Neuronal stem cell (in vitro differentiated cells): ENCODE measurements around the gene WDR5.
A peak's percentile ranks its signal among the peaks of the same experiment; 100 is the strongest.

Experiments
- DNase-seq: peaks from one replicate; pipeline ENCODE4 v3.0.0-alpha.2; 2013; ENCODE audit warnings: low spot score
- H2AFZ ChIP-seq: one replicate; pipeline ENCODE4 v1.6.1; 2013; ENCODE audit warnings: mild to moderate bottlenecking, low read length, inconsistent platforms
- H2AK5ac ChIP-seq: 2 replicates; pipeline ENCODE4 v1.6.1; 2013; ENCODE audit warnings: low read depth, mild to moderate bottlenecking, inconsistent platforms, low read length, moderate library complexity, mixed read lengths
- H2BK120ac ChIP-seq: 2 replicates; pipeline ENCODE4 v1.6.1; 2013; ENCODE audit warnings: low read depth, mild to moderate bottlenecking, inconsistent platforms, low read length, moderate library complexity, mixed read lengths
- H2BK12ac ChIP-seq: one replicate; pipeline ENCODE4 v1.6.1; 2013; ENCODE audit warnings: low read length, inconsistent platforms
- H2BK15ac ChIP-seq: 2 replicates; pipeline ENCODE4 v1.6.1; 2013; ENCODE audit warnings: mild to moderate bottlenecking, low read length, inconsistent platforms, mixed read lengths
- H2BK5ac ChIP-seq: one replicate; pipeline ENCODE4 v1.6.1; 2013; ENCODE audit warnings: inconsistent platforms, mild to moderate bottlenecking, low read length, moderate library complexity
- H3K14ac ChIP-seq: one replicate; pipeline ENCODE4 v1.6.1; 2013; ENCODE audit warnings: low read length, inconsistent platforms
- H3K18ac ChIP-seq: 2 replicates; pipeline ENCODE4 v1.6.1; 2013; ENCODE audit warnings: low read length, inconsistent platforms
- H3K23ac ChIP-seq: 2 replicates; pipeline ENCODE4 v1.6.1; 2013; ENCODE audit warnings: low read depth, mild to moderate bottlenecking, mixed read lengths, low read length, inconsistent platforms; ENCODE audit not compliant: poor library complexity
- H3K27ac ChIP-seq: replicated peaks from 3 replicates; pipeline ENCODE4 v1.5.1; 2013; ENCODE audit warnings: low read length, inconsistent platforms
- H3K27me3 ChIP-seq, 3 experiments: 2 replicates each; pipeline ENCODE4 v1.6.1; 2013; ENCODE audit warnings: low read length in 3 of 3, mild to moderate bottlenecking in 2 of 3, inconsistent platforms in 1 of 3, low read depth in 1 of 3, mixed read lengths in 1 of 3, moderate library complexity in 1 of 3; ENCODE audit not compliant: control insufficient read depth in 3 of 3, insufficient read depth in 3 of 3
- H3K36me3 ChIP-seq, 2 donors: replicated peaks in 1 of 2; 2 replicates each; pipeline ENCODE4 v1.6.1; 2013; ENCODE audit warnings: low read length in 2 of 2; ENCODE audit not compliant: control insufficient read depth in 2 of 2, insufficient read depth in 2 of 2
- H3K4ac ChIP-seq: 2 replicates; pipeline ENCODE4 v1.6.1; 2013; ENCODE audit warnings: inconsistent platforms, mild to moderate bottlenecking, low read length, moderate library complexity
- H3K4me1 ChIP-seq, 2 donors: 1 replicate in 1 of 2; 2 replicates in 1 of 2; pipeline ENCODE4 v1.6.1; 2013; ENCODE audit warnings: low read length in 2 of 2, low read depth in 1 of 2; ENCODE audit not compliant: control insufficient read depth in 2 of 2, insufficient read depth in 1 of 2
- H3K4me2 ChIP-seq: one replicate; pipeline ENCODE4 v1.6.1; 2013; ENCODE audit warnings: mild to moderate bottlenecking, low read length, inconsistent platforms; ENCODE audit not compliant: insufficient read depth, poor library complexity, severe bottlenecking
- H3K4me3 ChIP-seq, 2 donors: 2 replicates each; pipeline ENCODE4 v1.5.1; 2013; ENCODE audit warnings: low read length in 2 of 2, mild to moderate bottlenecking in 2 of 2, inconsistent platforms in 1 of 2, moderate library complexity in 1 of 2
- H3K79me1 ChIP-seq: one replicate; pipeline ENCODE4 v1.6.1; 2013; ENCODE audit warnings: low read depth, mild to moderate bottlenecking, inconsistent platforms, low read length, moderate library complexity
- H3K9ac ChIP-seq: one replicate; pipeline ENCODE4 v1.6.1; 2013; ENCODE audit warnings: mild to moderate bottlenecking, low read depth, low read length, inconsistent platforms; ENCODE audit not compliant: poor library complexity
- H3K9me3 ChIP-seq, 2 donors: replicated peaks in 1 of 2; 2 replicates each; pipeline versions ENCODE3 to v1.6.1; 2013; ENCODE audit warnings: low read length in 2 of 2, mild to moderate bottlenecking in 2 of 2, inconsistent platforms in 1 of 2, low read depth in 1 of 2, mixed read lengths in 1 of 2, moderate library complexity in 1 of 2; ENCODE audit not compliant: control insufficient read depth in 2 of 2, insufficient read depth in 1 of 2
- H4K8ac ChIP-seq: one replicate; pipeline ENCODE4 v1.6.1; 2013; ENCODE audit warnings: low read depth, mild to moderate bottlenecking, inconsistent platforms, low read length, moderate library complexity
- H4K91ac ChIP-seq: one replicate; pipeline ENCODE4 v1.6.1; 2013; ENCODE audit warnings: low read length, low read depth, mild to moderate bottlenecking, inconsistent platforms; ENCODE audit not compliant: poor library complexity
- WGBS, 2 donors: extraction: QIAGEN DNeasy Blood & Tissue Kit; methylation state at CpG; one replicate each; pipeline ENCODE4 v1.1.7; 2013; ENCODE audit warnings: missing lambda C conversion rate in 2 of 2, mixed read lengths in 1 of 2; ENCODE audit not compliant: insufficient read length in 2 of 2, insufficient replicate concordance in 1 of 2; ENCODE audit errors: extremely low coverage in 2 of 2; 5-methylcytosine and 5-hydroxymethylcytosine counted together

The WDR5 gene

GRCh38 chr9:134204991-134205578 is 69.2 kb downstream of the WDR5 start:
- H3K4me1 ChIP-seq = peaks cover 4 to 7% of the 10 kb centered on the region in 2 donors
- H3K4me3 ChIP-seq = no peak overlapping the region
- H2BK120ac ChIP-seq = no peak overlapping the region
- no peaks in the 10 kb centered on the region for H3K36me3 ChIP-seq
- peak overlapping the region; percentile 31 for H2AFZ ChIP-seq
- peak overlapping the region; percentile 3 for H2AK5ac ChIP-seq
- H3K18ac ChIP-seq = no peak overlapping the region
- peak overlapping the region; percentile 32 for H2BK15ac ChIP-seq
- no peak overlapping the region for H2BK12ac ChIP-seq
- no peak overlapping the region for H3K9ac ChIP-seq
- no peak for DNase-seq
- H3K79me1 ChIP-seq = no peaks in the 10 kb centered on the region
- no peak overlapping the region for H4K8ac ChIP-seq
- no peak overlapping the region for H2BK5ac ChIP-seq
- H3K9me3 ChIP-seq = no peaks in the 10 kb centered on the region
- no peak overlapping the region for H4K91ac ChIP-seq
- no peaks in the 10 kb centered on the region for H3K27me3 ChIP-seq
- WGBS, 2 donors = no CpG with 5 or more reads among the region's 15 CpGs
- no peak overlapping the region for H3K14ac ChIP-seq
- H3K4ac ChIP-seq = no peak overlapping the region
- H3K27ac ChIP-seq = no peak overlapping the region
- H3K23ac ChIP-seq = no peak overlapping the region
- no peak overlapping the region for H3K4me2 ChIP-seq

GRCh38 chr9:134205672-134206310 is 69.9 kb downstream of the WDR5 start:
- Histone ChIP-seq H3K9me3 (no peaks in the 10 kb centered on the region), H3K4ac (no peak overlapping the region), H3K27me3 (no peaks in the 10 kb centered on the region), H3K27ac (no peak overlapping the region), H2AFZ (no peak overlapping the region), H2BK120ac (no peak overlapping the region), H2AK5ac (no peak overlapping the region), H3K4me1 (peaks cover 4 to 7% of the 10 kb centered on the region in 2 donors), H3K4me3 (no peak overlapping the region), H4K91ac (no peak overlapping the region), H3K9ac (no peak overlapping the region), H2BK5ac (no peak overlapping the region), H2BK12ac (no peak overlapping the region), H3K18ac (no peak overlapping the region), H3K79me1 (no peaks in the 10 kb centered on the region), H3K4me2 (no peak overlapping the region), H3K36me3 (no peaks in the 10 kb centered on the region), H4K8ac (no peak overlapping the region), H3K23ac (no peak overlapping the region), H2BK15ac (no peak overlapping the region), H3K14ac (no peak overlapping the region)
- no peak for DNase-seq
- no CpG with 5 or more reads among the region's 24 CpGs for WGBS, 2 donors

DNA sequence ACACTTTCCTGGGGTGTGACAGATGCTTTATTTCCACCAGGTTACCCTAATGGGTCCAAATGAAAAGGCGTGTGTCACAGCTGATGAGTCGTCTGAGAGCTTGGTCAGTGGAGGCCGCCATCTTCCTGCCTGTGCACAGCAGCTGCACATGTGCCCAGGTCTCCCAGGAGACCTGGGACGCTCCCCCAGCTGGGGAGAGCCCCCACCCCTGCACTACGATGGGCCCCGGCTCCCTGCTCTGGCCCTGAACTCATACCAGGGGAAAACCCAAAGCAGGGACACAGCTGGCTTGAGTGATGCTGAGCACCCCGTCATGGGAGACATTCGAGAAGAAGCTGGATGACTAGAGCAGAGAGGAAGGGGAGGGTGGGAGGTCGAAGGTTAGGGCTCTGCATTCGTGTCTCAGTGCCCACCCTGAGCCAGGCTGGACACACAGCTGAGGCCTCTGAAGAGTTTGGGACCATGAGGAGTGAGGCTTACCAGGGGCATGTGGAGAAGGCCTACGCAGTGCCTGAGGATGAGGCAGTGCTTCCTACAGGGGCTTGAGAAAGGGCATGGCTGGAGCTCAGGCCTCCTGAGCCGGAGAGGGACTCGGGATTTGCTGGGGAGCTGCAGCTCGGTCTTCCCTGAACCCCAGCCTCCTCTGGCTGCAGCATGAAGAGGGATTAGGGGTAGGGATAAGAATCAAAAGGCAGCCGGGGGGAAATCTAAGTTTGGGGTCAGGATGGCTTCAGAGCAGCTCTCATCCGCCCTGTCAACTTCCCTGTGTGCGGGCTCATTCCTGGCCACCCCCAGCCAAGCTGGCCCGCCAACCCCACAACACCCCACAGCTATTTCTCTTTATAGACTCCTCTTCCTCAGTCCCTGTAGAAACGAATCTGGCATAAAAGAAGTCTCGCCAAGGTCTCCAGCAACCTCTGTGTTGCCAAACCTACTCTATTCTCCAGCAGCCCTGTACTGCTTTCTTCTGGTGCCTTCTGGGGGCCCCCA is 70.7 kb downstream of the WDR5 start:
- no peak overlapping the region for H2BK12ac ChIP-seq
- H3K27me3 ChIP-seq = no peaks in the 10 kb centered on the region
- H3K4ac ChIP-seq = no peak overlapping the region
- H3K14ac ChIP-seq = no peak overlapping the region
- no peak overlapping the region for H3K9ac ChIP-seq
- no peaks in the 10 kb centered on the region for H3K36me3 ChIP-seq
- H2BK15ac ChIP-seq = no peak overlapping the region
- H4K8ac ChIP-seq = no peak overlapping the region
- no peak overlapping the region for H2BK5ac ChIP-seq
- H2BK120ac ChIP-seq = no peak overlapping the region
- peak overlapping the region; percentile 49 for H2AK5ac ChIP-seq
- H3K23ac ChIP-seq = no peak overlapping the region
- no peak overlapping the region for H3K4me2 ChIP-seq
- no peak for DNase-seq
- peaks cover 4 to 7% of the 10 kb centered on the region in 2 donors for H3K4me1 ChIP-seq
- H3K9me3 ChIP-seq = no peaks in the 10 kb centered on the region
- no CpG with 5 or more reads among the region's 20 CpGs for WGBS, 2 donors
- H2AFZ ChIP-seq = no peak overlapping the region
- no peaks in the 10 kb centered on the region for H3K79me1 ChIP-seq
- no peak overlapping the region for H3K27ac ChIP-seq
- no peak overlapping the region for H3K4me3 ChIP-seq
- H3K18ac ChIP-seq = peak overlapping the region; percentile 70
- peak overlapping the region; percentile 68 for H4K91ac ChIP-seq
